OCI-LY3 (cell line): ENCODE results near the gene SAMD8.

Experiments used
- H2AFZ ChIP-seq: fragments of 200-600, 300-600 bp; shearing (Covaris generic); 2 replicates; pipeline ENCODE4 v1.6.0; 2014; ENCODE audit warnings: antibody characterized with exemption, low read depth, low read length
- H3K27ac ChIP-seq: fragments of 200-600, 300-600 bp; sonication (generic); 2 replicates; pipeline ENCODE4 v1.5.1; 2014; ENCODE audit warnings: mild to moderate bottlenecking, low read length, moderate library complexity, mixed read lengths
- H3K27me3 ChIP-seq: fragments of 200-600, 300-600 bp; sonication (generic); 2 replicates; pipeline ENCODE4 v1.6.1; 2014; ENCODE audit warnings: low read depth, low read length, mixed read lengths
- H3K36me3 ChIP-seq: fragments of 200-600, 300-600 bp; sonication (generic); replicated peaks from 2 replicates; pipeline ENCODE3; 2014; ENCODE audit warnings: low read depth, low read length, mixed read lengths
- H3K4me1 ChIP-seq: fragments of 300-600, 200-600 bp; sonication (generic); 2 replicates; pipeline ENCODE4 v1.6.1; 2014; ENCODE audit warnings: low read length, mixed read lengths
- H3K4me2 ChIP-seq: fragments of 200-600, 300-600 bp; sonication (generic); 2 replicates; pipeline ENCODE4 v1.6.1; 2014; ENCODE audit warnings: low read length, mixed read lengths
- H3K4me3 ChIP-seq: fragments of 300-600, 200-600 bp; sonication (generic); 2 replicates; pipeline ENCODE4 v1.5.1; 2014; ENCODE audit warnings: antibody characterized with exemption, mild to moderate bottlenecking, low read length, moderate library complexity
- H3K79me2 ChIP-seq: fragments of 300-600, 200-600 bp; shearing (Covaris generic); 2 replicates; pipeline ENCODE4 v1.6.1; 2014; ENCODE audit warnings: mild to moderate bottlenecking, low read length, mixed read lengths
- H3K9ac ChIP-seq: fragments of 300-600, 200-600 bp; shearing (Covaris generic); 2 replicates; pipeline ENCODE4 v1.6.0; 2014; ENCODE audit warnings: mild to moderate bottlenecking, low read length, moderate library complexity
- H3K9me3 ChIP-seq: fragments of 200-600, 300-600 bp; shearing (Covaris generic); 2 replicates; pipeline ENCODE4 v1.6.1; 2014; ENCODE audit warnings: low read length, mixed read lengths; ENCODE audit not compliant: insufficient read depth
- H4K20me1 ChIP-seq: fragments of 200-600, 300-600 bp; sonication (generic); 2 replicates; pipeline ENCODE4 v1.6.1; 2016; ENCODE audit warnings: low read length, mixed read lengths; ENCODE audit not compliant: insufficient read depth
- EZH2phosphoT487 ChIP-seq: fragments of 200-600 bp; shearing (Covaris generic); IDR thresholded peaks from 2 replicates; pipeline ENCODE4 v1.6.1; 2018; ENCODE audit warnings: antibody characterized with exemption, mixed run types, low read depth
- TF ChIP-seq, protein P1 (sequence below): fragments of 200-600, 300-600 bp; sonication (generic); IDR thresholded peaks from 2 replicates; pipeline ENCODE4 v1.5.1; 2014; ENCODE audit warnings: antibody characterized with exemption, low read length, low read depth

The SAMD8 gene

GRCh38 chr10:75150656-75151055 is 39.2 kb downstream of the SAMD8 start:
- Histone ChIP-seq H3K27ac (no peak overlapping the region), H3K4me3 (no peak overlapping the region), H3K9ac (no peak overlapping the region), H3K27me3 (no peaks in the 10 kb centered on the region), H3K4me1 (no peaks in the 10 kb centered on the region), H3K4me2 (no peak overlapping the region), H2AFZ (no peak overlapping the region), H3K9me3 (no peaks in the 10 kb centered on the region), H3K36me3 (no peaks in the 10 kb centered on the region), H4K20me1 (peaks cover 11% of the 10 kb centered on the region), H3K79me2 (peaks cover 17% of the 10 kb centered on the region)
- TF ChIP-seq EZH2phosphoT487 = no peak
- TF ChIP-seq, protein P1, sequence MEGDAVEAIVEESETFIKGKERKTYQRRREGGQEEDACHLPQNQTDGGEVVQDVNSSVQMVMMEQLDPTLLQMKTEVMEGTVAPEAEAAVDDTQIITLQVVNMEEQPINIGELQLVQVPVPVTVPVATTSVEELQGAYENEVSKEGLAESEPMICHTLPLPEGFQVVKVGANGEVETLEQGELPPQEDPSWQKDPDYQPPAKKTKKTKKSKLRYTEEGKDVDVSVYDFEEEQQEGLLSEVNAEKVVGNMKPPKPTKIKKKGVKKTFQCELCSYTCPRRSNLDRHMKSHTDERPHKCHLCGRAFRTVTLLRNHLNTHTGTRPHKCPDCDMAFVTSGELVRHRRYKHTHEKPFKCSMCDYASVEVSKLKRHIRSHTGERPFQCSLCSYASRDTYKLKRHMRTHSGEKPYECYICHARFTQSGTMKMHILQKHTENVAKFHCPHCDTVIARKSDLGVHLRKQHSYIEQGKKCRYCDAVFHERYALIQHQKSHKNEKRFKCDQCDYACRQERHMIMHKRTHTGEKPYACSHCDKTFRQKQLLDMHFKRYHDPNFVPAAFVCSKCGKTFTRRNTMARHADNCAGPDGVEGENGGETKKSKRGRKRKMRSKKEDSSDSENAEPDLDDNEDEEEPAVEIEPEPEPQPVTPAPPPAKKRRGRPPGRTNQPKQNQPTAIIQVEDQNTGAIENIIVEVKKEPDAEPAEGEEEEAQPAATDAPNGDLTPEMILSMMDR = no peak

DNA sequence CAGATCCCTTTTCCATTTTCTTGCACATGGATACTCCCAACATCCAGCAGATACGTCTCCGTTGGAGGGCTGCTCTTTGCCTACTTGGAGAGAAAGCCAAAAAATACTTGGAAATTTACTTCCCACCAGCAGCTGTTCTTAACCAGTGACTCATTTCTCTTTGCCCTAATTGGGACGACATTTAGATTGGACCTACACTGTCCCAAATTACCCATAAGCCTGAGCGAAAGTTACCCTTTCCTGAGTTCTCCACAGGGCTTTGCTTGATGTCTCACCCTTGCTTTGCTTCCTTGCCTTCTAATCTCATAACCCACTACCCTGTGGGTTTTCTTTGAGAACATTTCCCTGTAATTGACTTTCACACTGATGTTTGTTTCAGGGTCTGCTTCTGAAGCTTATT is 48.1 kb downstream of the SAMD8 start:
- peaks cover 9% of the 10 kb centered on the region for H3K36me3 ChIP-seq
- peaks cover 28% of the 10 kb centered on the region for H3K79me2 ChIP-seq

GRCh38 chr10:75165684-75166622 is 54.5 kb downstream of the SAMD8 start:
- Histone ChIP-seq H3K9ac (no peak overlapping the region), H3K4me3 (no peak overlapping the region), H3K4me1 (peaks cover 13% of the 10 kb centered on the region), H3K9me3 (no peaks in the 10 kb centered on the region), H4K20me1 (peaks cover 8% of the 10 kb centered on the region; the same call in 1 of the 2 replicates), H3K27me3 (no peaks in the 10 kb centered on the region), H3K79me2 (peaks cover 7% of the 10 kb centered on the region), H3K36me3 (no peaks in the 10 kb centered on the region), H2AFZ (no peak overlapping the region), H3K27ac (no peak overlapping the region), H3K4me2 (no peak overlapping the region)
- TF ChIP-seq EZH2phosphoT487 = no peak
- TF ChIP-seq, protein P1 = no peak

More for the DNA sequence above, 48.1 kb downstream of the SAMD8 start:
- Histone ChIP-seq H3K4me3 (no peak overlapping the region), H3K4me2 (no peak overlapping the region), H3K4me1 (peaks cover 15% of the 10 kb centered on the region), H3K27me3 (no peaks in the 10 kb centered on the region), H3K9me3 (no peaks in the 10 kb centered on the region), H3K9ac (no peak overlapping the region), H3K27ac (no peak overlapping the region), H2AFZ (no peak overlapping the region), H4K20me1 (peaks cover 29% of the 10 kb centered on the region)
- no peak for TF ChIP-seq EZH2phosphoT487
- TF ChIP-seq, protein P1 = no peak

GRCh38 chr10:75166623-75166972 is 55.1 kb downstream of the SAMD8 start:
- no peak overlapping the region for H3K27ac ChIP-seq
- H3K9me3 ChIP-seq = no peaks in the 10 kb centered on the region
- H2AFZ ChIP-seq = no peak overlapping the region
- H3K79me2 ChIP-seq = peaks cover under 1% of the 10 kb centered on the region; the same call in 1 of the 2 replicates
- no peak for TF ChIP-seq EZH2phosphoT487
- TF ChIP-seq, protein P1 = no peak
- H3K27me3 ChIP-seq = no peaks in the 10 kb centered on the region
- no peaks in the 10 kb centered on the region for H3K36me3 ChIP-seq
- H3K4me3 ChIP-seq = no peak overlapping the region
- H3K4me2 ChIP-seq = no peak overlapping the region
- H3K9ac ChIP-seq = no peak overlapping the region
- H4K20me1 ChIP-seq = 0 out of 2 replicates have a peak, but pooled peaks cover 3% of the 10 kb centered on the region
- H3K4me1 ChIP-seq = peaks cover 6% of the 10 kb centered on the region
